GM21381 (cell line): ENCODE results near the gene PAPOLB.

Source experiments
- ATAC-seq: cut with Tn5 transposase; IDR thresholded peaks from one replicate; pipeline ENCODE4 v1.9.1; 2021; ENCODE audit warnings: mild to moderate bottlenecking, moderate library complexity; ENCODE audit not compliant: unreplicated experiment

Gene PAPOLB

DNA sequence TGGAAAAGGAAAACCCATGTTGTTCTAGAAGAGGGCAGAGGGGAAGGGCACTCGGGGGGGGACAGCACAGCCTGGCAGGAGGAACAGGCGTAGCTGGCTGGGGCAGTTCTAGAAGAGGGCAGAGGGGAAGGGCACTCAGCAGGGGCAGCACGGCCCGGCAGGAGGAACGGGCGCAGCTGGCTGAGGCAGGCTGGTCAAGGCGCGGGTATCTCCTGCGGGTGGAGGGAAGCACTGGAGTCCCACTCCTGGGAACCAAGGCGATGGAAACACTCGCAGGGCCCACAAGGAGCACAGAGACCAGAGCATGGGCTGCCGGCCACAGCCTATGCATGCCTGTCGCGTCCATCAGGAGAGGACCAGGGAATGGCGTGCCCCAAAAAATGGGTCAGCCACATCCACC, 36.7 kb downstream of the PAPOLB start:
- ATAC-seq: no peak

DNA sequence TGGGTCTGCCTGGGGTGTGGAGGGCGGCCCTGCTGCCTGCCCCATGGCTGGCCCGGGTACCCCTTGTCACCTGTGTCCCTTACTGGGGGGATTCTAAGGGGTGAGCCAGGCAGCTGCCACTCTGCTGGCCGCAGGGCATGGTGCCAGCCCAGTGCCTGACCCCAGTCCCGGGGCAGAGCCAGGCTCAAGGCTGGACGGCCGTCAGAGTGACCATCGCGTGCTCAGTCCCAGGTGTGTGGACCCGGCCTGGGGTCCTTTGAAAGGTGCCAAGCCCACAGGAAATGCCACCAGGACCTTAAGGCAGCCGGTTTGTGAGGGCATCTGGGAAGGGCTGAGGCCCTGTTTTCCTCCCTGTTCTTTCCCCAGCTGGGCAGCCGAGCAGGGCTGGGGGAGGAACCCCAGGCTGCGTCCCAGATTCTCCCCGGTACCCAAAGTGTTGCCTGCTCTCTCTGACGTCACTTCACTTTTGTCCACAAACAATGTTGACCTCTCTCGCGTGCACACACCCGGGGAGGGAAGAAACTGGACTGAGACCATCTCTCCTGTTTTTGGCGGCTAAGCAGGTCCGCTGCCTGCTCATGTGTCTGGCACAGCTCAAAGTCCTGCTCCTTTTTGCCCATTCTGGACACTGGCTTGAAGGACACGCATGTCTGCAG, 37.6 kb downstream of the PAPOLB start:
- ATAC-seq: no peak

- no peak for ATAC-seq
Measured at GRCh38 chr7:4823441-4824119, 38.2 kb downstream of the PAPOLB start.

DNA sequence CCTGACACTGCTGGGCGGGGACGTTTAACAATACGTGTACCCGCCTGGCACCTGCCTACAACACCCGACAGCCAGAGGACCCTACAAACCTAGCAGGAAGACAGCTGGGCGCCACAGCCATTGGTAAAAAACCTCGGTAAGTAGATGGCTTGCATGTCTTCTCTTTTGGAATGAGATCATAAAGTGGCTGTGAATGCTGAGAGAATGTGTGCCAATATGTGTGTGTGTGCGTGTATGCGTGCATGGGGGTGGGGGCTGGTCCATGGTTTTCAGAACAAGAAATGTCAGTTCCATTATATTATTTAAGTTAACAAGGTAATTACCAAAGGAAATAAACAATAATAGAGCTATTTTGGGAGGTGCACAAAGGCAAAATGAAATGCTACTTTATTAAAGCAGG, 39.2 kb downstream of the PAPOLB start:
- ATAC-seq: no peak

DNA sequence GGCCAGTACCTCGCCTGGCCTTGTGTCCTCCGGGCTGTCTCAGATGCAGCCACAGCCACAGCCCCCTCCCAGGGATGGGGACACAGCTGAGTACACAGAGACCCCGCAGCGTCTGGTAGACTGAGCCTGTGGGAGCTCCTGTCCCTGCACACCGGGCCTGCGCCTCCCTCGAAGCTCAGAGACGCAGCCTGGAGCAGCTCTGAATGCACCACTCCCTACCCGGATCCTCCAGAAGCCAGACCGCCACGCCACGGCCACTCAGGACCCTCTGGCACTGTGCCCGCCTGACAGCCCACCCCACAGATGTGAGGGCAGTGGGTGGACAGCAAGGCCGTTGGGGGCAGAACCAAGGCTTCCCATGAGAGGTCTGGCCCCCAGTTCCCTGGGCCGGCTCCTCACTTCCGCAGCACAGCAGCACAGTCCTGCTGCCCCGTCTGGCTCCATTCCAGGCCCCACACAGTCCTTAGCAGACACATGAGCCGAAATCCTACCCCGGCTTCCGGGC, 40.8 kb downstream of the PAPOLB start:
- ATAC-seq: no peak

- no peak for ATAC-seq
Measured at GRCh38 chr7:4820405-4820966, 41.3 kb downstream of the PAPOLB start.

- no peak for ATAC-seq
Measured at GRCh38 chr7:4819560-4820404, 42.0 kb downstream of the PAPOLB start.

GRCh38 chr7:4818000-4818794, 43.6 kb downstream of the PAPOLB start:
- no peak for ATAC-seq

DNA sequence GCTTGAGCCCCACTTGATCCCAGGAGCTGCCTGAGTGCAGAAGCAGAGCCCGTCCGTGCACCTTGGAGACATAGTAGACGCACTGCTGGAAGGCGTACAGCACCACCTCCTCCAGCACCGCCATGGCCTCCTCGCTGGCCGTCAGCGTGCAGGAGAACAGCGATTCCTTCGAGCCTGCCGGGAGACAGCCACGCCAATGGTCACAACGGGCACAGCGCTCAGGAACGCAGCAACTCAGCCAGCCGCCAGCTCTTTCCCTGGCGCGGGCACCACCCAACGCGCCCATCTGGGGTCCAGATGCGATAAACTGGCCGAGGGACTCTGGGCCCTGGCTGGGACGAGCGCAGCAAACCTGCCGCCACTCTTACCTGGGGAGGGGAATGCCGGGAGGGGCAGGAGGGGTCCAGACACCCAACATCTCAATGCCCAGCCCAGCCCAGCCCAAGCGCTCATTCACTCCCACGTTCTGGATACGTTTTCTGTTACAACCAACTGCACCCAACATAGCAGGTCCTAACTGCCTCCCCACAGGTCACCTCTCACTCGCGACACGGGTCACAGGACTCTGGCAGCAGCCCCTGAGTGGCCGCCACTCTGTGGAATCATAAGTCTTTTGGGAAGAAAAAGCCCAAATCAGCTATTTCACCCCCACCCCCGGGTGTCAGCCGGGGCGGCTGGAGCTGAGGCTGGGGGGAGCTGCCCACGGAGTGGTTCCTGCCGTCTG, 44.5 kb downstream of the PAPOLB start:
- ATAC-seq: no peak

- ATAC-seq: no peak
Measured at GRCh38 chr7:4816419-4817080, 45.3 kb downstream of the PAPOLB start.

DNA sequence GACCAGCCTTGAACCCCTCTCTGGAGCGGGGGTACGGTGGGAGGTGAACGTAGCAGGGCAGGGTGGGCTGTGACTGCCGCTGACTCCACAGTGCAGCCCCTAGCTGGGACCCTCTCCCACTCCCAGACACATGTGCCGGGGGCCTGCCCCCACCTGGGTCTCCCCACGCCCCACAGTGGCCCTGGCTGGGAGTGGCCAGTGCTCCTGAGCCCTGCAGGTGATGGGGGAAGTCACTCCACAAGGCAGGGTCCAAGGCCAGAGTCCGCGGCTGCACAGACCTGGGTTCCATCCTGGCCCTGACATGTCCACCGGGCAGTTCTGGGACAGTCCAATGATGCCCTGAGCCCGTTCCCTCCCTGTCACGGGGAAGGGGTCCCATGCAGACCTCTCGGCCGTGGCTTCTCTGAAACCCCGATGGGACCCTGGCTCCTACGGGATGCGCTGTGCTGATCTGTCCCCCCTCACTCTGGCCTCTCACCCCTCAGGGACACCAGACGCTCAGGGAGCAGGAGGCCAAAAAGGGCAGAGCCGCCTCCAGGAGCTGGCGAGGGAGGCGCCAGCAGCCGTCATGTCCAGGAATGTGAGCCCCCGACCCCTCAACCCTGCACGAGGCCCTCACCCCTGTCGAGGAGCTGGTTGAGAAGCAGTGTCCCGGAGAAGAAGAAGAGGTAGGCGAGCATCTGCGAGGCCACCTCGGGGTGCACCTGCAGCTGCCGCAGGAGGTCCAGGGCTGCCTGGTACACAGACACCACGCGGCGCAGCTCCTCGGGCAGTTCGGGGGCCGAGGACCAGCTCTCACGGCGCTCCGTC, 46.0 kb downstream of the PAPOLB start:
- ATAC-seq: no peak

- ATAC-seq: no peak
Measured at GRCh38 chr7:4815121-4815520, 46.7 kb downstream of the PAPOLB start.

GRCh38 chr7:4814433-4814832, 47.4 kb downstream of the PAPOLB start:
- ATAC-seq: no peak

DNA sequence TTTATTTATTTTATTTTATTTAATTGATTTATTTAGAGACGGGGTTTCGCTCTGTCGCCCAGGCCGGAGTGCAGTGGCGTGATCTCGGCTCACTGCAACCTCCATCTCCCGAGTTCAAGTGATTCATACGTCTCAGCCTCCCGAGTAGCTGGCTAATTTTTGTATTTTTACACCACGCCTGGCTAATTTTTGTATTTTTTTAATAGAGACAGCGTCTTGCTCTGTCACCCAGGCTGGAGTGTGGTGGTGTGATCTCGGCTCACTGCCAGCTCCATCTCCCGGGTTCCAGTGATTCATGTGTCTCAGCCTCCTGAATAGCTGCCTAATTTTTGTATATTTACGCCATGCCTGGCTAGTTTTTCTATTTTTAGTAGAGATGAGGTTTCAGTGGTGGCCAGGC, 52.2 kb downstream of the PAPOLB start:
- no peak for ATAC-seq

GRCh38 chr7:4809091-4809591, 52.7 kb downstream of the PAPOLB start:
- no peak for ATAC-seq

- no peak for ATAC-seq
Measured at GRCh38 chr7:4808565-4808964, 53.3 kb downstream of the PAPOLB start.

- ATAC-seq: no peak
Measured at GRCh38 chr7:4808026-4808425, 53.8 kb downstream of the PAPOLB start.
